Tibial artery (tissue), 4 donors: ENCODE measurements around the gene UBE2L5.

Experiments used
- DNase-seq, 2 donors: peaks; one replicate each; pipeline ENCODE4 v3.0.0-alpha.2; 2019
- H3K27ac ChIP-seq, 2 donors: fragments of 200-600 bp; sonication (generic) in 1 of 2; 1 replicate in 1 of 2; 2 replicates in 1 of 2; pipeline ENCODE4 v1.5.1; 2018 to 2019; ENCODE audit warnings: mild to moderate bottlenecking in 1 of 2
- H3K27me3 ChIP-seq, 2 donors: fragments of 200-600 bp; sonication (generic) in 1 of 2; one replicate each; pipeline versions ENCODE4 v1.5.1 to v1.6.0; 2016 to 2019
- H3K36me3 ChIP-seq, 3 donors: fragments of 200-600 bp; sonication (generic) in 2 of 3; one replicate each; pipeline ENCODE4 v1.5.1; 2016 to 2019; ENCODE audit warnings: mild to moderate bottlenecking in 2 of 3
- H3K4me1 ChIP-seq, 4 donors: fragments of 200-600 bp; sonication (generic) in 2 of 4; 1 replicate in 3 of 4; 2 replicates in 1 of 4; pipeline ENCODE4 v1.5.1; 2016 to 2019
- H3K4me3 ChIP-seq, 2 donors: fragments of 200-600 bp; sonication (generic) in 1 of 2; 1 replicate in 1 of 2; 2 replicates in 1 of 2; pipeline ENCODE4 v1.5.1; 2018 to 2019; ENCODE audit warnings: mild to moderate bottlenecking in 2 of 2
- H3K9me3 ChIP-seq, 3 donors: fragments of 200-600 bp; sonication (generic) in 1 of 3; one replicate each; pipeline ENCODE4 v1.5.1; 2016 to 2019
- intact Hi-C: fragments of 100-400 bp; cut with DNase I; formaldehyde crosslinking; loops from one replicate; pipeline ENCODE4 v1.15.0; 2023; ENCODE audit warnings: low total_unique reads
- TF ChIP-seq, protein P1 (sequence below), 2 experiments: fragments of 200-600 bp in 1 of 2; fragments of 450-650 bp in 1 of 2; IDR thresholded peaks; one replicate each; pipeline ENCODE4 v1.5.1; 2017 to 2019; ENCODE audit warnings: antibody characterized with exemption in 2 of 2, mild to moderate bottlenecking in 1 of 2, moderate library complexity in 1 of 2

UBE2L5 gene

DNA sequence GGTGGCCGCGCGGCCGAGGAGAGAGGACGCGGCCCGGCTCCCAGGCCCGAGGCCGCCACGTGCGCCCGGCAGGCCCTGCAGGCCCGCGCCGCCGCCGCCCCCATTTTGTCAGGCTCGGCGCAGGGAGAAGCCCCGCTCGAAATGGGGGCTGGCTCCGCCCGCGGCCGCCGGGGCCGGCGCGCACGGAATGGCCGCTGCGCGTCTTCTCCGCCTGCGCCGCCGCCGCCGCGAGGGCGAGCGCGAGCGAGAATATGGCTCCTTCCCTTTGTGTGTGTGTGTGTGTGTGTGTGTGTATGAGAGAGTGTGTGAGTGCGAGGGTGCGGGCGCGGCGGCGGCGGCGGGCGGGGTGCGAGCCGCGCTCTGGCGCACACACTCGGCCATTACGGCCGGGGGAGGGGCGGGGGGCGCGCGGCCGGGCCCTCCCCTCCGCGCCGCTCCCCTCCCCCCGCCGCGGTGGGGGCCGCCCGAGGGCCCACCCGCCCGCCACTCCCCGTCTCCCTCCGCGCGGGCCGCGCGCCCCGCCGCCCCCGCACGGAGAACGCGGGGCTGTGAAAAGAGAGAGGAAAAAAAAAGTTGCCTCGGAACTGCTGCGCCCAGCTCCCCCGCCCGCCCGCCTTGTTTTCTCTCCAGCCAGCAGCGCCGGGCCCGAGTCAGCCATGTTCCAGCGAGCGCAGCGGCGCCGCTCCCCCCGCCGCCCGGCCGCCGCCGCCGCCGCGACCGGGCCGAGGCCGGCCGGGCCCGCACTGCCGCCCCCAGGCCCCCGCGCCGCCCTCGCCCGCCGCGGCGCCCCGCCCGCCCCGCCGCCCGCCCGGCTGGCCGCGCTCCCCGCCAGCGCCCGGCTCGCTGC lies 42.4 kb downstream of the UBE2L5 start:
- H3K27ac ChIP-seq, result peak overlapping the region; percentile 96 to 100
- TF ChIP-seq, protein P1, sequence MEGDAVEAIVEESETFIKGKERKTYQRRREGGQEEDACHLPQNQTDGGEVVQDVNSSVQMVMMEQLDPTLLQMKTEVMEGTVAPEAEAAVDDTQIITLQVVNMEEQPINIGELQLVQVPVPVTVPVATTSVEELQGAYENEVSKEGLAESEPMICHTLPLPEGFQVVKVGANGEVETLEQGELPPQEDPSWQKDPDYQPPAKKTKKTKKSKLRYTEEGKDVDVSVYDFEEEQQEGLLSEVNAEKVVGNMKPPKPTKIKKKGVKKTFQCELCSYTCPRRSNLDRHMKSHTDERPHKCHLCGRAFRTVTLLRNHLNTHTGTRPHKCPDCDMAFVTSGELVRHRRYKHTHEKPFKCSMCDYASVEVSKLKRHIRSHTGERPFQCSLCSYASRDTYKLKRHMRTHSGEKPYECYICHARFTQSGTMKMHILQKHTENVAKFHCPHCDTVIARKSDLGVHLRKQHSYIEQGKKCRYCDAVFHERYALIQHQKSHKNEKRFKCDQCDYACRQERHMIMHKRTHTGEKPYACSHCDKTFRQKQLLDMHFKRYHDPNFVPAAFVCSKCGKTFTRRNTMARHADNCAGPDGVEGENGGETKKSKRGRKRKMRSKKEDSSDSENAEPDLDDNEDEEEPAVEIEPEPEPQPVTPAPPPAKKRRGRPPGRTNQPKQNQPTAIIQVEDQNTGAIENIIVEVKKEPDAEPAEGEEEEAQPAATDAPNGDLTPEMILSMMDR (IDR thresholded peaks at IDR 0.05), result peak in 1 of 2 experiments; percentile 11
- no peaks in the 10 kb centered on the region for H3K27me3 ChIP-seq
- peaks cover 0 to 31% (median 23%) of the 10 kb centered on the region in 4 donors for H3K4me1 ChIP-seq
- peaks cover 3 to 15% (median 14%) of the 10 kb centered on the region in 3 donors for H3K36me3 ChIP-seq
- peak; percentile 71 to 84 for DNase-seq
- no peaks in the 10 kb centered on the region for H3K9me3 ChIP-seq
- intact Hi-C loops, result loop anchor here (1.0 to 10.0 kb wide), 5 partner anchors 56 to 580 kb away; partner anchors contain the start of gene USPL1
- H3K4me3 ChIP-seq, result peak overlapping the region; percentile 66 to 100

DNA sequence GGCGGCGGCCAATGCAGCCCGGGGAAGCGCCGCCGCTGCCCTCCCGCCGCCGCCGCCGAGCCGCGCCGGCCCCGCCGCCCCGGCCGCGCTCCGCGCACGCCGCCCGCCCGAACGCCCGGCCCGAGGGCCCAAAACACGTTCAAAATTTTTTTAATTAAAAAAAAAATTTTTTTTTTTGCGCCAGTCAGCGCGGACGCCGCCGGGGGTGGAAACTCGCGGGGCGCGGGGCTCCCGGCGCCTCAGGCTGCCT lies 43.0 kb downstream of the UBE2L5 start:
- Histone ChIP-seq H3K4me1 (peaks cover 0 to 31% (median 23%) of the 10 kb centered on the region in 4 donors), H3K27ac (peak overlapping the region; percentile 89 to 100), H3K4me3 (peak overlapping the region; percentile 66 to 100), H3K36me3 (peaks cover 3 to 14% (median 14%) of the 10 kb centered on the region in 3 donors), H3K27me3 (no peaks in the 10 kb centered on the region), H3K9me3 (no peaks in the 10 kb centered on the region)
- TF ChIP-seq, protein P1 (IDR thresholded peaks at IDR 0.05), result no peak
- intact Hi-C loops, result loop anchor here (2.0 to 10.0 kb wide), 4 partner anchors 152 to 580 kb away; partner anchors contain the start of gene USPL1
- DNase-seq, result no peak

- H3K27ac ChIP-seq, result peak within 1 kb of the TSS; percentile 96 to 100
- H3K27me3 ChIP-seq, result no peaks in the 10 kb centered on the region
- peak; percentile 99 for DNase-seq
- TF ChIP-seq, protein P1 (IDR thresholded peaks at IDR 0.05), result peak in 1 of 2 experiments; percentile 23
- intact Hi-C loops, result loop anchor here (2.0 to 10.0 kb wide), 4 partner anchors 151 to 579 kb away; partner anchors contain the start of gene USPL1
- peaks cover 3 to 14% (median 14%) of the 10 kb centered on the region in 3 donors for H3K36me3 ChIP-seq
- peak within 1 kb of the TSS; percentile 66 to 100 for H3K4me3 ChIP-seq
- no peaks in the 10 kb centered on the region for H3K9me3 ChIP-seq
- H3K4me1 ChIP-seq, result peaks cover 0 to 31% (median 23%) of the 10 kb centered on the region in 4 donors
Observed at GRCh38 chr13:30465593-30466357, 43.5 kb downstream of the UBE2L5 start, which contains the start of gene HMGB1. TSS of gene HMGB1 (minus strand) at chr13:30465936. CDS start at chr13:30463680, 2,256 bp downstream.

DNA sequence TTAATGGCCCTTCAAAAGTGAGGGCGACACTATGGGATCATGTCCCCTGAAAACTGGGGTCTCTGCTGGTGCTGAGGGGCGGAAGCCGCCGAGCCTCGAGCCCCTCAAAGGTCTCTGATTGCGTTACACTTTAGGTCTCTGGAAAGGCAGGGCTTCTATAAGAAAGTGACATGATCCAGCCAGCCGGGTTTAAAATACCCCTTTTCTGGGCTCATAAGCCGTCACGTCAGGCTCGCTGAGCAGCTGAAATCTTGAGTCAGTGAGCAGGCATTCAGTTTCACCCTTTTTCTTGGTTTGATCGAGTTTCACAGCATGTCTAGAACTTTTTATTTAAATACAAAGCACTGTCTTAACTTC lies 44.0 kb downstream of the UBE2L5 start:
- TF ChIP-seq, protein P1 (IDR thresholded peaks at IDR 0.05), result no peak
- Histone ChIP-seq H3K36me3 (peaks cover 3 to 14% (median 14%) of the 10 kb centered on the region in 3 donors), H3K9me3 (no peaks in the 10 kb centered on the region), H3K4me1 (peaks cover 0 to 30% (median 23%) of the 10 kb centered on the region in 4 donors), H3K4me3 (peak overlapping the region in 1 of 2 donors; percentile 100), H3K27ac (no peak overlapping the region), H3K27me3 (no peaks in the 10 kb centered on the region)
- intact Hi-C loops, result loop anchor here (5.0 to 10.0 kb wide), 3 partner anchors 332 to 578 kb away; no protein-coding TSS in a partner anchor
- DNase-seq, result no peak

GRCh38 chr13:30466841-30467252 lies 44.6 kb downstream of the UBE2L5 start:
- peaks cover 3 to 13% (median 13%) of the 10 kb centered on the region in 3 donors for H3K36me3 ChIP-seq
- no peak overlapping the region for H3K27ac ChIP-seq
- intact Hi-C loops, result loop anchor here (5.0 to 10.0 kb wide), 3 partner anchors 332 to 578 kb away; no protein-coding TSS in a partner anchor
- peaks cover 0 to 25% (median 20%) of the 10 kb centered on the region in 4 donors for H3K4me1 ChIP-seq
- H3K27me3 ChIP-seq, result no peaks in the 10 kb centered on the region
- H3K9me3 ChIP-seq, result no peaks in the 10 kb centered on the region
- no peak overlapping the region for H3K4me3 ChIP-seq
- TF ChIP-seq, protein P1 (IDR thresholded peaks at IDR 0.05), result no peak
- DNase-seq, result no peak
